SU-DHL-6 (cell line): Measurements from ENCODE around the gene RASAL1.

ENCODE experiments used
- CTCF ChIP-seq: fragments of 200-600 bp; sonication (generic); IDR thresholded peaks from one replicate; pipeline ENCODE4 v1.5.1; 2017; ENCODE audit warnings: antibody characterized with exemption, mild to moderate bottlenecking, low read length, moderate library complexity; ENCODE audit not compliant: insufficient read depth, poor library complexity, severe bottlenecking
- EZH2phosphoT487 ChIP-seq: fragments of 200-600 bp; sonication (generic), shearing (Covaris generic); conservative IDR thresholded peaks from 2 replicates; pipeline ENCODE4 v1.6.1; 2018; ENCODE audit warnings: mild to moderate bottlenecking, antibody characterized with exemption, low read length, moderate library complexity, mixed read lengths

GRCh38 chr12:113071135-113072112, 64.1 kb downstream of the RASAL1 start:
- TF ChIP-seq EZH2phosphoT487 (no peak), CTCF (no peak)
